ENCODE results near the gene LNX2. TPM values are rescaled to one million over a fixed set of nuclear protein-coding genes. Genes with fewer than 3 reads are reported as not detected.

Gene LNX2
- total RNA-seq, 2 experiments from 2014 or later = 8.0 to 8.3 TPM

GRCh38 chr13:27559719-27560118, 60.6 kb downstream of the LNX2 start:
- Mint-ChIP-seq H3K4me1 (peaks cover 5% of the 10 kb centered on the region), H3K27ac (no peak overlapping the region), H3K27me3 (no peaks in the 10 kb centered on the region), H3K4me3 (no peak overlapping the region), H3K36me3 (peaks cover 25% of the 10 kb centered on the region), H3K9me3 (no peaks in the 10 kb centered on the region)
- no peak for DNase-seq
- POLR2A ChIA-PET = no interaction called here
- no peak for ATAC-seq (ENCODE audit: low read depth)

- DNase-seq (no peak), ATAC-seq (ENCODE audit: low read depth) (no peak)
- no peak overlapping the region for H3K27ac Mint-ChIP-seq
- no peaks in the 10 kb centered on the region for H3K9me3 Mint-ChIP-seq
- H3K27me3 Mint-ChIP-seq = no peaks in the 10 kb centered on the region
- POLR2A ChIA-PET = no interaction called here
- peaks cover 5% of the 10 kb centered on the region for H3K4me1 Mint-ChIP-seq
- H3K36me3 Mint-ChIP-seq = peaks cover 19% of the 10 kb centered on the region
- H3K4me3 Mint-ChIP-seq = no peak overlapping the region
These were observed 64.2 kb downstream of the LNX2 start for GRCh38 chr13:27556109-27556508.

- no peak for ATAC-seq (ENCODE audit: low read depth)
- no peak overlapping the region for H3K4me3 Mint-ChIP-seq
- no peak overlapping the region for H3K27ac Mint-ChIP-seq
- peaks cover 1% of the 10 kb centered on the region for H3K4me1 Mint-ChIP-seq
- peaks cover 23% of the 10 kb centered on the region for H3K36me3 Mint-ChIP-seq
- POLR2A ChIA-PET = no interaction called here
- H3K9me3 Mint-ChIP-seq = no peaks in the 10 kb centered on the region
- no peaks in the 10 kb centered on the region for H3K27me3 Mint-ChIP-seq
- no peak for DNase-seq
These were observed 68.8 kb downstream of the LNX2 start for GRCh38 chr13:27551562-27551961.

GRCh38 chr13:27549406-27549981, 70.8 kb downstream of the LNX2 start:
- Mint-ChIP-seq H3K4me3 (no peak overlapping the region), H3K4me1 (peaks cover 1% of the 10 kb centered on the region), H3K9me3 (no peaks in the 10 kb centered on the region), H3K36me3 (peaks cover 10% of the 10 kb centered on the region), H3K27me3 (no peaks in the 10 kb centered on the region), H3K27ac (no peak overlapping the region)
- DNase-seq (no peak), ATAC-seq (ENCODE audit: low read depth) (no peak)
- POLR2A ChIA-PET = no interaction called here

- ATAC-seq (ENCODE audit: low read depth) = no peak
- Mint-ChIP-seq H3K27me3 (no peaks in the 10 kb centered on the region), H3K36me3 (peaks cover 1% of the 10 kb centered on the region), H3K27ac (no peak overlapping the region), H3K9me3 (no peaks in the 10 kb centered on the region), H3K4me3 (no peak overlapping the region), H3K4me1 (no peaks in the 10 kb centered on the region)
- POLR2A ChIA-PET = no interaction called here
- DNase-seq = no peak
These were observed 78.1 kb downstream of the LNX2 start for GRCh38 chr13:27542220-27542619.

- Mint-ChIP-seq H3K36me3 (peaks cover 1% of the 10 kb centered on the region), H3K27me3 (no peaks in the 10 kb centered on the region), H3K27ac (no peak overlapping the region), H3K4me1 (no peaks in the 10 kb centered on the region), H3K9me3 (no peaks in the 10 kb centered on the region), H3K4me3 (no peak overlapping the region)
- no peak for DNase-seq
- POLR2A ChIA-PET = no interaction called here
- no peak for ATAC-seq (ENCODE audit: low read depth)
These were observed 78.9 kb downstream of the LNX2 start for GRCh38 chr13:27541386-27541785.

- ATAC-seq (ENCODE audit: low read depth) = no peak
- H3K4me3 Mint-ChIP-seq = no peak overlapping the region
- DNase-seq = no peak
- H3K36me3 Mint-ChIP-seq = no peaks in the 10 kb centered on the region
- no peak overlapping the region for H3K27ac Mint-ChIP-seq
- no peaks in the 10 kb centered on the region for H3K9me3 Mint-ChIP-seq
- H3K4me1 Mint-ChIP-seq = no peaks in the 10 kb centered on the region
- H3K27me3 Mint-ChIP-seq = peaks cover 4% of the 10 kb centered on the region
- POLR2A ChIA-PET = no interaction called here
These were observed 83.8 kb downstream of the LNX2 start for GRCh38 chr13:27536361-27537101.

- POLR2A ChIA-PET = no interaction called here
- DNase-seq (no peak), ATAC-seq (ENCODE audit: low read depth) (no peak)
- Mint-ChIP-seq H3K36me3 (no peaks in the 10 kb centered on the region), H3K4me3 (no peak overlapping the region), H3K27ac (no peak overlapping the region), H3K9me3 (no peaks in the 10 kb centered on the region), H3K4me1 (no peaks in the 10 kb centered on the region), H3K27me3 (peaks cover 4% of the 10 kb centered on the region)
These were observed 84.8 kb downstream of the LNX2 start for GRCh38 chr13:27535546-27535945.

GRCh38 chr13:27534981-27535380, 85.3 kb downstream of the LNX2 start:
- ATAC-seq (ENCODE audit: low read depth) (no peak), DNase-seq (no peak)
- Mint-ChIP-seq H3K9me3 (no peaks in the 10 kb centered on the region), H3K36me3 (no peaks in the 10 kb centered on the region), H3K4me1 (no peaks in the 10 kb centered on the region), H3K27me3 (peaks cover 4% of the 10 kb centered on the region), H3K4me3 (no peak overlapping the region), H3K27ac (no peak overlapping the region)
- POLR2A ChIA-PET = no interaction called here

- peaks cover 4% of the 10 kb centered on the region for H3K27me3 Mint-ChIP-seq
- no peaks in the 10 kb centered on the region for H3K36me3 Mint-ChIP-seq
- no peak for DNase-seq
- no peaks in the 10 kb centered on the region for H3K4me1 Mint-ChIP-seq
- H3K4me3 Mint-ChIP-seq = no peak overlapping the region
- no peak for ATAC-seq (ENCODE audit: low read depth)
- POLR2A ChIA-PET = no interaction called here
- H3K27ac Mint-ChIP-seq = no peak overlapping the region
- no peaks in the 10 kb centered on the region for H3K9me3 Mint-ChIP-seq
These were observed 86.0 kb downstream of the LNX2 start for GRCh38 chr13:27534108-27534980.

GRCh38 chr13:27533155-27533643, 87.1 kb downstream of the LNX2 start:
- Mint-ChIP-seq H3K9me3 (peaks cover 1% of the 10 kb centered on the region), H3K4me3 (no peak overlapping the region), H3K36me3 (no peaks in the 10 kb centered on the region), H3K27ac (no peak overlapping the region), H3K27me3 (peaks cover 4% of the 10 kb centered on the region), H3K4me1 (no peaks in the 10 kb centered on the region)
- DNase-seq (peak; percentile 65), ATAC-seq (ENCODE audit: low read depth) (peak; percentile 66)
- POLR2A ChIA-PET = no interaction called here

GRCh38 chr13:27528908-27529307, 91.4 kb downstream of the LNX2 start:
- Mint-ChIP-seq H3K4me1 (no peaks in the 10 kb centered on the region), H3K36me3 (no peaks in the 10 kb centered on the region), H3K9me3 (peaks cover 2% of the 10 kb centered on the region), H3K27ac (no peak overlapping the region), H3K27me3 (peaks cover 9% of the 10 kb centered on the region), H3K4me3 (no peak overlapping the region)
- DNase-seq = no peak
- ATAC-seq (ENCODE audit: low read depth) = no peak
- POLR2A ChIA-PET = no interaction called here

- ATAC-seq (ENCODE audit: low read depth) = no peak
- Mint-ChIP-seq H3K4me1 (peaks cover 10% of the 10 kb centered on the region), H3K9me3 (peaks cover 2% of the 10 kb centered on the region)
These were observed 93.8 kb downstream of the LNX2 start for GRCh38 chr13:27526516-27526915.

More at GRCh38 chr13:27526516-27526915, 93.8 kb downstream of the LNX2 start:
- H3K27me3 Mint-ChIP-seq = peaks cover 5% of the 10 kb centered on the region
- POLR2A ChIA-PET = no interaction called here
- DNase-seq = no peak
- H3K36me3 Mint-ChIP-seq = no peaks in the 10 kb centered on the region
- no peak overlapping the region for H3K27ac Mint-ChIP-seq
- no peak overlapping the region for H3K4me3 Mint-ChIP-seq
